GM13977 (cell line): ENCODE measurements around the gene PRKAG2.

Source experiments
- DNase-seq: peaks from one replicate; pipeline ENCODE4 v3.0.0; 2012; ENCODE audit warnings: low spot score
- in situ Hi-C: fragments of 300-500 bp; cut with MboI; formaldehyde crosslinking; loops from one replicate; pipeline ENCODE4 v1.12.0; 2022; ENCODE audit warnings: low sequenced_read_pairs, low pct_unique_long_range_greater_than_20kb, mixed read lengths, inconsistent platforms; ENCODE audit not compliant: unreplicated experiment
- TF ChIP-seq, protein P1 (sequence below): IDR thresholded peaks from 2 replicates; pipeline ENCODE4 v1.5.1; 2012; ENCODE audit warnings: mild to moderate bottlenecking, control low read depth; ENCODE audit not compliant: insufficient read depth; ENCODE audit errors: extremely low read depth, missing control alignments

PRKAG2 gene

DNA sequence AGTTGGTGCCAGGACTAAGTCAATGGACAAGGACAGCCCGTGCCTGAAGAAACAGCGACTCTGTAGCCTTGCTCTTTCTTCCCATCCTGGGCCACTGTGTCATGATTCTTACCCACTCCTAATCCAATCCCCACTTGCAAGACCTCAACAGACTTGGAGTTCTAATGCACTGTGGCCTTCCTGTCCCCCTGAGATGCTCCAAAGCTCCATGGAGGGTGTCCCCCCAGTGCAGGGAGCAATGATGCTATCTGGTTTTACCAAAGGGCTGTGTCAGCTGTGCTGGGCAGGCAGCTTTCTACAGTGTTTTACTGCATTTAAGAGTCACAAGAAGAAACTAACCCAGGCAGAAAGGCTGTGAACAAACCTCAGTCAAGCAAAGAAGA, 108.1 kb downstream of the PRKAG2 start:
- in situ Hi-C loops = loop anchor here (25.0 kb wide), 1 partner anchor 406 kb away; no protein-coding TSS in a partner anchor
- no peak for DNase-seq
- TF ChIP-seq, protein P1, sequence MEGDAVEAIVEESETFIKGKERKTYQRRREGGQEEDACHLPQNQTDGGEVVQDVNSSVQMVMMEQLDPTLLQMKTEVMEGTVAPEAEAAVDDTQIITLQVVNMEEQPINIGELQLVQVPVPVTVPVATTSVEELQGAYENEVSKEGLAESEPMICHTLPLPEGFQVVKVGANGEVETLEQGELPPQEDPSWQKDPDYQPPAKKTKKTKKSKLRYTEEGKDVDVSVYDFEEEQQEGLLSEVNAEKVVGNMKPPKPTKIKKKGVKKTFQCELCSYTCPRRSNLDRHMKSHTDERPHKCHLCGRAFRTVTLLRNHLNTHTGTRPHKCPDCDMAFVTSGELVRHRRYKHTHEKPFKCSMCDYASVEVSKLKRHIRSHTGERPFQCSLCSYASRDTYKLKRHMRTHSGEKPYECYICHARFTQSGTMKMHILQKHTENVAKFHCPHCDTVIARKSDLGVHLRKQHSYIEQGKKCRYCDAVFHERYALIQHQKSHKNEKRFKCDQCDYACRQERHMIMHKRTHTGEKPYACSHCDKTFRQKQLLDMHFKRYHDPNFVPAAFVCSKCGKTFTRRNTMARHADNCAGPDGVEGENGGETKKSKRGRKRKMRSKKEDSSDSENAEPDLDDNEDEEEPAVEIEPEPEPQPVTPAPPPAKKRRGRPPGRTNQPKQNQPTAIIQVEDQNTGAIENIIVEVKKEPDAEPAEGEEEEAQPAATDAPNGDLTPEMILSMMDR = no peak

- TF ChIP-seq, protein P1 = no peak
- in situ Hi-C loops = loop anchor here (25.0 kb wide), 1 partner anchor 405 kb away; no protein-coding TSS in a partner anchor
- no peak for DNase-seq
These were observed 109.4 kb downstream of the PRKAG2 start for GRCh38 chr7:151767557-151767956.

DNA sequence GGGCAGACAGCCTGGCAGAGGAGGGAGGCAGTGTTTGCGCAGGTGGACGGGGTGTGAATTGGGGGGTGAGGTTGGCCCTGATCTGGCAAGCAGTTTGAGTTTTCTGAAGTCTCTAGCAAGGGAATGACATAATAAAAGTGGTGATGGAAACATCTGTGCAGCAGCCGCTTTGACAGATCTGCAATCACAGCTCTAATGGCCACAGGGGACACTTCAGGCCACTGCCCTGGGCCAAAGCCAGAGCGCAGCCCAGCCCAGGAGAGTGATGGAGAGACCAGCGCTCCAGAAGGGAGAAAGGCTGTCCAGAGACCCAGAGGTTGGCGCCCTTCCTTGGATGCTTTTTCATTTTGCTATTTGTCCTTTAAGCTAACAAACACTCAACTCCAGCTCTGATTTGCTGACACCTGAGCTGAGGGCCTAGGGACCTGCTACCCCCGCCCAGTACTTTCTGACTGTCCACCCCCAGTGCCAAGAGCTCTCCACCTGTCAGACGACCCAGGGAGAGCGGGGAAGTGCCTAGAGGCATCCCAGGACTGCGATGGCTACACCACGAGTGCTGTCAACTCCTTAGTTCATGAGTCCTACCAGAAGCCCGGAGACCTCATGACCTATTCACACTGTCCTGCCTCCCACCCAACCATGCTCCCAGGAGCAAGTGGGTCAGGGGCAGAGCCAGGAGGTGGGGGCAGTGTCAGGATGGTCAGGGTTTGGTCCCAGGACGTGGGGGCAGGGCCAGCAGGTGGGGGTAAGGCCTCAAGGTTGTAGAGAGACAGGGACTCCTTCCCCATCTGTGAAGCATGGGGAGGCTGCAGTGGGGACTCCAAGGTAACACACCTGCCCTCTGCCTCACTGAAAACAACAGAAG, 112.6 kb downstream of the PRKAG2 start:
- TF ChIP-seq, protein P1 = no peak
- no peak for DNase-seq
- in situ Hi-C loops = loop anchor here (25.0 kb wide), 1 partner anchor 402 kb away; no protein-coding TSS in a partner anchor

DNA sequence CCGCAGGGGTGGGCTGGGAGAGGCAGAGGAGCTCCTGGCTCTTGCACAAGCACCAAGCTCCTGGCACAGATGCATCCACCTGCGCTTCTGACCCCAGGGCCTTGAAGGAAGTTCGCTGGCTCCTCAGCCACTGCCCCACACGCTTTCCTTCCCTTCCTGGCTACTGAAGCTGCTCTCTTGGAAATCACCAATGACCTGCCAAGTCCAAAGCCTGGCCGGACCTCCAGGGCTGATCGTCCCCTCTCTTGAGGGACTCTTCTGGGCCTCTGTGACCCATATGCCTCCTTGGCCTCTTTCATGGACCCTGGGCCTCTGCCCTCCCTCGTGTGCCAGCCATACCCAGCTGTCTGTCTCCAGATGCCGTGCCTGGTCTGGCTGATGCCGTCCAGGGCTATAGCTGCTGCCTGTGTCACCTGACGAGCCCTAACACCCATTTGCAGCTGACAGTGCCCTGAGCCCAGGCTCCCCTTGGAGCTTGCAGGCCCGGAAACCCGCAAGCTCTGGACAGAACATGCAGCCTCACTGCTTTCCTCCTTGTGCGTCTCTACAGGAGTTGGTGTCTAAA, 113.4 kb downstream of the PRKAG2 start:
- TF ChIP-seq, protein P1 = no peak
- in situ Hi-C loops = loop anchor here (25.0 kb wide), 1 partner anchor 401 kb away; no protein-coding TSS in a partner anchor
- DNase-seq = no peak

GRCh38 chr7:151762583-151763245, 114.2 kb downstream of the PRKAG2 start:
- in situ Hi-C loops = loop anchor here (25.0 kb wide), 1 partner anchor 400 kb away; no protein-coding TSS in a partner anchor
- DNase-seq = no peak
- TF ChIP-seq, protein P1 = no peak

DNA sequence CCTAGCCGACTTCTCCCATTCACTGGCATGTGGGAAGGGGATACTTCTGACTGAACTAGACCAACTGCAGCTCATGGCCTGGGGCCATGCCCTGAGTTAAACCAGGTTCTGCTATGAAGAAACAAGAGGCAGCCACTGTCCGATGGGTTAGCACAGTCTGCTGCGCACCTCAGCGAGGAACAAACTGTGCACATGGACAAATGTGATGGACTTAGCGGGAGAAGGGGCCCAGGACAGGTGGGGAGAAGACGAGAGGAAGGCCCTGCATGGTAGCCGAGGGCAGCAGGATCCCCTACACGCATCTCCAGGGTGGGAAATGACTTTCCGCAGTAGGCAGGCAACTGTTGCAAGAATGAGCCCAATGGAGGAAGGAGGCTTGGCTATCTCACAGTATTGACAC, 115.0 kb downstream of the PRKAG2 start:
- in situ Hi-C loops = loop anchor here (25.0 kb wide), 1 partner anchor 400 kb away; no protein-coding TSS in a partner anchor
- TF ChIP-seq, protein P1 = no peak
- no peak for DNase-seq
